ENCODE results near the gene SRRM5.
"Not testable (repeated sequence)": the region's sequence is repeated elsewhere in the genome, so short reads cannot be mapped to it uniquely, and the experiment has no call there.

Gene SRRM5

GRCh38 chr19:43638995-43639518 is 27.2 kb downstream of the SRRM5 start:
- DNase-seq = no peak

- peak; percentile 66 for DNase-seq
Observed at GRCh38 chr19:43639519-43640423, 27.9 kb downstream of the SRRM5 start, which contains the start of gene CADM4. Gene CADM4 (minus strand): TSS chr19:43639850. CDS start chr19:43639790, 60 bp downstream.

- DNase-seq = no peak
Observed at GRCh38 chr19:43640424-43640757, 28.5 kb downstream of the SRRM5 start.

- DNase-seq = no peak
Observed at GRCh38 chr19:43641333-43641732, 29.4 kb downstream of the SRRM5 start.

GRCh38 chr19:43642531-43642930 is 30.6 kb downstream of the SRRM5 start:
- DNase-seq = no peak

GRCh38 chr19:43643326-43643725 is 31.4 kb downstream of the SRRM5 start:
- no peak for DNase-seq

- DNase-seq = no peak
Observed at GRCh38 chr19:43644181-43644580, 32.3 kb downstream of the SRRM5 start.

- no peak for DNase-seq
Observed at GRCh38 chr19:43648633-43649032, 36.7 kb downstream of the SRRM5 start.

- DNase-seq = no peak
Observed at GRCh38 chr19:43649514-43649913, 37.6 kb downstream of the SRRM5 start.

- DNase-seq = not testable (repeated sequence)
Observed at GRCh38 chr19:43650276-43650675, 38.4 kb downstream of the SRRM5 start.

GRCh38 chr19:43651758-43652545 is 40.1 kb downstream of the SRRM5 start:
- peak; percentile 50 for DNase-seq

GRCh38 chr19:43652546-43652874 is 40.6 kb downstream of the SRRM5 start:
- DNase-seq = no peak

- no peak for DNase-seq
Observed at GRCh38 chr19:43656436-43656835, 44.5 kb downstream of the SRRM5 start.

- no peak for DNase-seq
Observed at GRCh38 chr19:43658001-43658400, 46.1 kb downstream of the SRRM5 start.

- DNase-seq = no peak
Observed at GRCh38 chr19:43658494-43658893, 46.6 kb downstream of the SRRM5 start.

- no peak for DNase-seq
Observed at GRCh38 chr19:43660301-43660970, 48.5 kb downstream of the SRRM5 start.

GRCh38 chr19:43660971-43661360 is 49.1 kb downstream of the SRRM5 start:
- DNase-seq = no peak

GRCh38 chr19:43662487-43662886 is 50.6 kb downstream of the SRRM5 start:
- no peak for DNase-seq

GRCh38 chr19:43664018-43664417 is 52.1 kb downstream of the SRRM5 start:
- peak; percentile 60 for DNase-seq

Measured in CD4-positive, alpha-beta T cell treated with Interleukin-6 for 4 hours (primary cell).